GM12878 (cell line): Measurements from ENCODE around the gene PLGRKT. TPM values are rescaled to one million over a fixed set of nuclear protein-coding genes. Genes with fewer than 3 reads are reported as not detected.
A peak's percentile ranks its signal among the peaks of the same experiment; 100 is the strongest.

ENCODE experiments used
- ATAC-seq: fragments of 200-7000 bp; cut with Tn5 transposase; 3 replicates; pipeline ENCODE4 v1.9.1; 2020; ENCODE audit warnings: mild to moderate bottlenecking, moderate library complexity
- BruUV-seq: library from RNA; stranded (reverse); fragments of 400-500 nt; replicated peaks from 2 replicates; lab custom pipeline; 2021; lab: Mats Ljungman, UMichigan
- CTCF ChIA-PET: fragments of 300-600 bp; sonication (Branson Sonifier 250); formaldehyde crosslinking; extraction: SDS; loops from one replicate; lab custom pipeline; 2021; ENCODE audit warnings: inconsistent platforms; lab: Yijun Ruan, JAX
- POLR2A ChIA-PET: fragments of 350-600 bp; formaldehyde crosslinking; extraction: SDS; loops from one replicate; lab custom pipeline; 2021; ENCODE audit warnings: inconsistent platforms; lab: Charles Lee
- RAD21 ChIA-PET: fragments of 300-600 bp; sonication (Branson Sonifier 250); formaldehyde crosslinking; loops from one replicate; lab custom pipeline; 2023; ENCODE audit warnings: antibody characterized with exemption; ENCODE audit not compliant: unreplicated experiment; lab: Charles Lee
- SMC1A ChIA-PET: fragments of 300-600 bp; sonication (Branson Sonifier 250); formaldehyde crosslinking; loops from one replicate; lab custom pipeline; 2023; ENCODE audit not compliant: unreplicated experiment, uncharacterized antibody; lab: Charles Lee
- DNase-seq: peaks from one replicate; pipeline ENCODE4 v3.0.0-alpha.2; 2011; ENCODE audit warnings: low read depth, low spot score
- FAIRE-seq: peaks from 3 replicates; lab custom pipeline; 2011; peaks lifted over from hg19 to GRCh38; lab: Jason Lieb, UNC
- H2AFZ ChIP-seq: 2 replicates; pipeline ENCODE4 v1.6.0; 2011; ENCODE audit warnings: low read depth, low read length, control low read depth; ENCODE audit not compliant: control insufficient read depth
- H3K27ac ChIP-seq: 2 replicates; pipeline ENCODE4 v1.5.1; 2011; ENCODE audit warnings: control low read depth; ENCODE audit not compliant: control insufficient read depth, insufficient read depth
- H3K27me3 ChIP-seq, 2 experiments: replicated peaks in 1 of 2; 2 replicates each; pipeline versions ENCODE4 v1.6.0 to v1.6.1; 2011; ENCODE audit warnings: low read length in 1 of 2; ENCODE audit not compliant: control insufficient read depth in 2 of 2, insufficient read depth in 2 of 2
- H3K36me3 ChIP-seq, 2 experiments: 2 replicates each; pipeline ENCODE4 v1.5.1; 2011; ENCODE audit warnings: low read length in 1 of 2; ENCODE audit not compliant: control insufficient read depth in 2 of 2, insufficient read depth in 2 of 2
- H3K4me1 ChIP-seq: 2 replicates; pipeline ENCODE4 v1.6.1; 2011; ENCODE audit warnings: mild to moderate bottlenecking, low read length, moderate library complexity, mixed read lengths; ENCODE audit not compliant: control insufficient read depth, insufficient read depth
- H3K4me2 ChIP-seq: 2 replicates; pipeline ENCODE4 v1.6.0; 2011; ENCODE audit warnings: control low read depth; ENCODE audit not compliant: control insufficient read depth, insufficient read depth
- H3K4me3 ChIP-seq: fragments of 200-600 bp; sonication (generic); 2 replicates; pipeline ENCODE4 v1.5.1; 2016
- H3K79me2 ChIP-seq: 2 replicates; pipeline ENCODE4 v1.6.0; 2011; ENCODE audit warnings: low read length; ENCODE audit not compliant: control insufficient read depth, insufficient read depth
- H3K9ac ChIP-seq: 2 replicates; pipeline ENCODE4 v1.8.0; 2011; ENCODE audit warnings: low read length, control low read depth, mixed read lengths; ENCODE audit not compliant: control insufficient read depth, insufficient read depth
- H3K9me3 ChIP-seq: replicated peaks from 3 replicates; pipeline ENCODE4 v1.5.1; 2011; ENCODE audit warnings: mild to moderate bottlenecking, low read length; ENCODE audit not compliant: control insufficient read depth, insufficient read depth
- H4K20me1 ChIP-seq: 2 replicates; pipeline ENCODE4 v1.6.0; 2011; ENCODE audit not compliant: control insufficient read depth, insufficient read depth
- CBX3 ChIP-seq: fragments of 200-600 bp; sonication (generic); IDR thresholded peaks from 2 replicates; pipeline ENCODE4 v1.6.1; 2016; ENCODE audit warnings: low read depth, borderline replicate concordance
- CTCF ChIP-seq, 3 experiments: IDR thresholded peaks in 2 of 3; conservative IDR thresholded peaks in 1 of 3; 2 replicates each; pipeline ENCODE4 v1.5.1; 2011; ENCODE audit warnings: low read depth in 3 of 3, low read length in 3 of 3, mild to moderate bottlenecking in 3 of 3, control low read depth in 2 of 3, moderate library complexity in 2 of 3, inconsistent platforms in 1 of 3, mixed read lengths in 1 of 3; ENCODE audit not compliant: control insufficient read depth in 2 of 3, insufficient read depth in 1 of 3; ENCODE audit errors: extremely low read depth in 1 of 3
- GATAD2B ChIP-seq: fragments of 450-650 bp; conservative IDR thresholded peaks from 2 replicates; pipeline ENCODE4 v1.6.1; 2017; ENCODE audit warnings: low read depth, mild to moderate bottlenecking, moderate library complexity
- HCFC1 ChIP-seq: fragments of 150-350 bp; IDR thresholded peaks from 2 replicates; pipeline ENCODE4 v1.6.1; 2014; ENCODE audit warnings: low read length
- NFIC ChIP-seq: IDR thresholded peaks from 2 replicates; pipeline ENCODE4 v1.6.1; 2012; ENCODE audit warnings: low read depth, mild to moderate bottlenecking, inconsistent platforms, low read length, moderate library complexity
- POLR2A ChIP-seq: IDR thresholded peaks from 2 replicates; pipeline ENCODE4 v1.6.1; 2011; ENCODE audit warnings: low read depth, mild to moderate bottlenecking, low read length
- TAF1 ChIP-seq: IDR thresholded peaks from 2 replicates; pipeline ENCODE4 v1.6.1; 2011; ENCODE audit warnings: mild to moderate bottlenecking, low read depth, low read length, borderline replicate concordance
- ZBTB40 ChIP-seq: fragments of 450-650 bp; IDR thresholded peaks from 2 replicates; pipeline ENCODE4 v1.6.1; 2016; ENCODE audit warnings: mild to moderate bottlenecking, moderate library complexity, borderline replicate concordance
- WGBS: methylation state at CpG from one replicate; pipeline ENCODE4 v1.1.6; 2016; ENCODE audit warnings: low lambda C conversion rate; ENCODE audit not compliant: insufficient replicate concordance, insufficient coverage; ENCODE audit errors: missing lambda C conversion rate; 5-methylcytosine and 5-hydroxymethylcytosine counted together
- in situ Hi-C: fragments of 300-500 bp; cut with MboI; formaldehyde crosslinking; loops from 9 replicates; pipeline ENCODE4 v1.14.3; 2018; ENCODE audit warnings: mixed read lengths
- intact Hi-C: fragments of 100-400 bp; cut with micrococcal nuclease; formaldehyde crosslinking; loops from one replicate; pipeline ENCODE4 v1.14.2; 2022; ENCODE audit not compliant: unreplicated experiment
- polyA plus RNA-seq, 11 experiments: library from polyadenylated mRNA; depleted of rRNA in 4 of 11; unstranded in 6 of 11; stranded (reverse) in 5 of 11; fragments of >200 nt; fragmentation: Nextera tagmentation in 4 of 11; fragmentation: Illumina TruSeq in 1 of 11; extraction: Ambion mirVana in 4 of 11; extraction: Trizol in 1 of 11; gene quantifications; 1 replicate in 1 of 11; 2 replicates in 10 of 11; pipeline versions ENCODE4 v1.2.1 to v1.2.3, GENCODE V29; 2011 to 2016; ENCODE audit warnings: inconsistent platforms in 2 of 11, missing spikeins in 2 of 11, low read depth in 1 of 11
- total RNA-seq, 4 experiments: library from RNA; depleted of rRNA in 3 of 4; stranded (reverse); fragments of >200 nt in 3 of 4; fragmentation: Illumina TruSeq in 1 of 4; extraction: Trizol in 1 of 4; gene quantifications; 2 replicates each; pipeline versions ENCODE4 v1.2.1 to v1.2.3, GENCODE V29; 2013 to 2021

Gene PLGRKT
- total and polyA plus RNA-seq, 10 of the 15 experiments (the other 5 are each of a cell fraction or from before 2014, with no cell fraction given), result 25.2 to 72.3 (median 38.4) TPM

- Histone ChIP-seq H3K9ac (peak overlapping the region; percentile 94; the same call in 1 of the 2 replicates), H3K79me2 (peaks cover 14% of the 10 kb centered on the region), H3K36me3 (peaks cover 0 to 4% of the 10 kb centered on the region in 2 experiments; a peak in 3 of 4 replicates), H3K4me2 (peak overlapping the region; percentile 85), H4K20me1 (no peaks in the 10 kb centered on the region), H3K4me3 (peak overlapping the region; percentile 86; the same call in 1 of the 2 replicates), H2AFZ (no peak overlapping the region), H3K27ac (peak overlapping the region; percentile 96; the same call in 1 of the 2 replicates), H3K4me1 (peaks cover 7% of the 10 kb centered on the region), H3K27me3 (no peaks in the 10 kb centered on the region), H3K9me3 (no peaks in the 10 kb centered on the region; the same call in 1 of the 3 replicates)
- RAD21 ChIA-PET, result interaction anchor here (1.9 to 8.7 kb wide), 5 partner anchors 12 to 164 kb away, joined by 6 to 130 read pairs (median 34); partner anchors contain the start of gene CD274
- TF ChIP-seq TAF1 (no peak), HCFC1 (no peak), GATAD2B (no peak), NFIC (no peak), CBX3 (no peak), ZBTB40 (no peak), POLR2A (no peak), CTCF (IDR thresholded peaks at IDR 0.05 in 2 of 3, conservative IDR thresholded peaks at IDR 0.05 in 1 of 3; ENCODE audit: control insufficient read depth in 2 of 3, extremely low read depth in 1 of 3, insufficient read depth in 1 of 3, low read depth in 3 of 3, low read length in 3 of 3) (no peak)
- in situ Hi-C loops, result no loop called here
- BruUV-seq, result no TSS peak
- ATAC-seq (no peak), FAIRE-seq (no peak), DNase-seq (no peak)
- SMC1A ChIA-PET, result interaction anchor here (0.7 to 9.7 kb wide), 9 partner anchors 11 to 677 kb away, joined by 3 to 187 read pairs (median 5); partner anchors contain the start of genes CD274 and PDCD1LG2
- CTCF ChIA-PET, result interaction anchor here (1.1 to 8.4 kb wide), 8 partner anchors 12 to 673 kb away, joined by 3 to 124 read pairs (median 16); partner anchors contain the start of genes CD274 and JAK2
- intact Hi-C loops, result loop anchor here (5.0 kb wide), 4 partner anchors 74 to 694 kb away; partner anchors contain the start of gene AK3
- POLR2A ChIA-PET, result interaction anchor here (1.9 to 3.9 kb wide), 4 partner anchors 12 to 164 kb away, joined by 6 to 66 read pairs (median 22); partner anchors contain the start of gene CD274
- 88% methylated on average over 2 of the region's 2 CpGs for WGBS
These were observed 1.3 kb downstream of the PLGRKT start for GRCh38 chr9:5436441-5436840.
